K562 (cell line): ENCODE measurements around the gene SYT6. TPM values are rescaled to one million over a fixed set of nuclear protein-coding genes. Genes with fewer than 3 reads are reported as not detected.
A peak's percentile ranks its signal among the peaks of the same experiment; 100 is the strongest.

ENCODE experiments used
- CBX3 ChIP-seq, 2 experiments: IDR thresholded peaks; 1 replicate in 1 of 2; 2 replicates in 1 of 2; pipeline ENCODE4 v1.6.1; 2012; ENCODE audit warnings: inconsistent platforms in 2 of 2, low read length in 2 of 2, borderline replicate concordance in 1 of 2, control low read depth in 1 of 2
- DPF2 ChIP-seq: fragments of 450-650 bp; IDR thresholded peaks from 2 replicates; pipeline ENCODE4 v1.6.1; 2016
- EHMT2 ChIP-seq: fragments of 450-650 bp; IDR thresholded peaks from 2 replicates; pipeline ENCODE4 v1.6.1; 2018; ENCODE audit warnings: antibody characterized with exemption
- EP300 ChIP-seq: IDR thresholded peaks from 2 replicates; pipeline ENCODE4 v1.6.1; 2012; ENCODE audit warnings: low read length, improper control_type of control experiment
- ETV6 ChIP-seq, 3 experiments: fragments of 150-350 bp in 1 of 3; sonication (generic) in 1 of 3; formaldehyde crosslinking in 1 of 3; IDR thresholded peaks; 2 replicates each; pipeline versions ENCODE4 v1.6.1 to v1.8.0; 2014 to 2022; ENCODE audit warnings: borderline replicate concordance in 2 of 3, low read depth in 2 of 3, antibody characterized with exemption in 1 of 3, low read length in 1 of 3, mild to moderate bottlenecking in 1 of 3, missing genetic modification reagents in 1 of 3
- FOXJ3 ChIP-seq: sonication (generic); formaldehyde crosslinking; IDR thresholded peaks from 2 replicates; pipeline ENCODE4 v1.4.0; 2020; ENCODE audit warnings: mild to moderate bottlenecking, missing genetic modification reagents
- HDAC2 ChIP-seq: fragments of 450-650 bp; IDR thresholded peaks from 2 replicates; pipeline ENCODE4 v1.6.1; 2016; ENCODE audit warnings: mild to moderate bottlenecking
- HNRNPL ChIP-seq: fragments of 200-400 bp; formaldehyde crosslinking; IDR thresholded peaks from 2 replicates; pipeline ENCODE4 v1.6.1; 2017; ENCODE audit warnings: low read depth, mild to moderate bottlenecking, low read length
- IFI16 ChIP-seq: fragments of 250-450 bp; sonication (Bioruptor Pico); IDR thresholded peaks from 2 replicates; pipeline ENCODE4 v2.1.2; 2022; ENCODE audit warnings: mild to moderate bottlenecking, inconsistent platforms
- JUN ChIP-seq, 2 experiments: sonication (generic) in 1 of 2; formaldehyde crosslinking in 1 of 2; IDR thresholded peaks; 2 replicates each; pipeline versions ENCODE4 v1.6.1 to v1.8.0; 2012 to 2022; ENCODE audit warnings: borderline replicate concordance in 2 of 2, mild to moderate bottlenecking in 2 of 2, improper control_type of control experiment in 1 of 2, low read depth in 1 of 2, low read length in 1 of 2, missing genetic modification reagents in 1 of 2
- KLF13 ChIP-seq: fragments of 450-650 bp; IDR thresholded peaks from 2 replicates; pipeline ENCODE4 v1.6.1; 2016; ENCODE audit warnings: missing genetic modification characterization, low read depth, mild to moderate bottlenecking, missing compliant biosample characterization, moderate library complexity, borderline replicate concordance
- L3MBTL2 ChIP-seq: fragments of 450-650 bp; IDR thresholded peaks from 2 replicates; pipeline ENCODE4 v1.6.1; 2016; ENCODE audit warnings: mild to moderate bottlenecking, moderate library complexity
- PHF20 ChIP-seq: fragments of 450-650 bp; IDR thresholded peaks from 2 replicates; pipeline ENCODE4 v1.6.1; 2018; ENCODE audit not compliant: partially characterized antibody
- PTTG1 ChIP-seq: fragments of 450-650 bp; IDR thresholded peaks from 2 replicates; pipeline ENCODE4 v1.6.1; 2016; ENCODE audit warnings: low read depth, mild to moderate bottlenecking, missing genetic modification characterization, missing compliant biosample characterization
- RBM22 ChIP-seq: fragments of 200-400 bp; formaldehyde crosslinking; IDR thresholded peaks from 2 replicates; pipeline ENCODE4 v1.6.1; 2018; ENCODE audit warnings: low read length, low read depth; ENCODE audit not compliant: poor library complexity, severe bottlenecking
- SMAD4 ChIP-seq: fragments of 250-450 bp; sonication (Bioruptor Pico); conservative IDR thresholded peaks from 2 replicates; pipeline ENCODE4 v1.8.0; 2021; ENCODE audit warnings: inconsistent platforms, mild to moderate bottlenecking, moderate library complexity
- SMARCC2 ChIP-seq: fragments of 450-650 bp; IDR thresholded peaks from 2 replicates; pipeline ENCODE4 v1.6.1; 2017; ENCODE audit warnings: antibody characterized with exemption, moderate library complexity, mild to moderate bottlenecking, low read depth
- ZNF140 ChIP-seq: fragments of 250-450 bp; sonication (Bioruptor Pico); IDR thresholded peaks from 2 replicates; pipeline ENCODE4 v1.8.0; 2021; ENCODE audit warnings: moderate library complexity, mild to moderate bottlenecking, inconsistent platforms
- ZNF224 ChIP-seq: sonication (generic); formaldehyde crosslinking; IDR thresholded peaks from 2 replicates; pipeline ENCODE4 v1.8.0; 2022; ENCODE audit warnings: mild to moderate bottlenecking, missing genetic modification reagents
- ZNF589 ChIP-seq: fragments of 200-800 bp; sonication (Bioruptor generic); IDR thresholded peaks from 2 replicates; pipeline ENCODE4 v1.6.1; 2016; ENCODE audit warnings: low read depth, missing genetic modification characterization, missing compliant biosample characterization
- polyA plus RNA-seq, 8 experiments: library from polyadenylated mRNA; depleted of rRNA in 4 of 8; stranded (reverse) in 5 of 8; unstranded in 3 of 8; fragments of >200 nt; fragmentation: Nextera tagmentation in 2 of 8; fragmentation: Illumina TruSeq in 1 of 8; extraction: Ambion mirVana in 2 of 8; extraction: Trizol in 1 of 8; gene quantifications; 2 replicates each; pipeline versions ENCODE4 v1.2.1 to v1.2.3, GENCODE V29; 2011 to 2014; ENCODE audit warnings: inconsistent platforms in 1 of 8, missing spikeins in 1 of 8
- total RNA-seq, 7 experiments: library from RNA; depleted of rRNA in 6 of 7; stranded (reverse); fragments of >200 nt in 6 of 7; fragmentation: Illumina TruSeq in 2 of 7; extraction: Trizol in 2 of 7; gene quantifications; 2 replicates each; pipeline versions ENCODE4 v1.2.1 to v1.2.3, GENCODE V29; 2011 to 2021; ENCODE audit warnings: low replicate concordance in 1 of 7
- TF ChIP-seq, protein P1 (sequence below), 2 experiments: fragments of 150-350 bp in 1 of 2; IDR thresholded peaks; 2 replicates each; pipeline ENCODE4 v1.6.1; 2012 to 2016; ENCODE audit warnings: low read depth in 2 of 2, low read length in 2 of 2, mild to moderate bottlenecking in 1 of 2, moderate library complexity in 1 of 2
- TF ChIP-seq, protein P2 (sequence below): sonication (generic); formaldehyde crosslinking; IDR thresholded peaks from 2 replicates; pipeline ENCODE4 v1.8.0; 2022; ENCODE audit warnings: mild to moderate bottlenecking, missing genetic modification reagents, borderline replicate concordance

SYT6 gene
- total and polyA plus RNA-seq, 9 of the 15 experiments (the other 6 are each of a cell fraction or from before 2014, with no cell fraction given): 0.06 TPM; not detected in 8

DNA sequence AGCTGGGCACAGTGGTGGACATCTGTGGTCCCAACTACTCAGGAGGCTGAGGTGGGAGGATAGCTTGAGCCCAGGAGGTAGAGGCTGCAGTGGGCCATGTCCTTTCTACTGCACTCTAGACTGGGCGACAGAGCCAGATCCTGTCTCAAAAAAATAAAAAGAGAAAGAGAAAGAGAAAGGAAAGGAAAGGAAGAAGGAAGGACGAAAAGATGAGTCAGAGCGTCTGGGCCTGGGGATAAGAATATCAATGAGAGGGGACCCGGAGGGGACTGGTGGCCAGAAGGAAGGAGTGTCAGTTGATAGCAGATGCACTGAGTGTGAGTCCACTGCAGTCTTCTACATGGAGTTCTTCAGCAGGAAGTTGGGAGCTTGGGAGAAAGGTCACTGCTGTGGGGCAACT is 75.6 kb downstream of the SYT6 start (continued):
- TF ChIP-seq PHF20 (no peak), ZNF224 (CRISPR knock-in tag) (no peak), SMARCC2 (peak; percentile 65; the same call in 1 of the 2 replicates), KLF13 (tag) (no peak), SMAD4 (CRISPR knock-in tag) (peak; percentile 58; the same call in 1 of the 2 replicates), DPF2 (peak; percentile 91), EP300 (peak; percentile 79; the same call in 1 of the 2 replicates), HDAC2 (peak; percentile 56; the same call in 1 of the 2 replicates), CBX3 (IDR thresholded peaks at IDR 0.05; ENCODE audit: borderline replicate concordance in 1 of 2, low read length in 2 of 2) (0 out of 3 replicates have a peak, but pooled peaks of 1 of the 2 experiments have one; percentile 21), HNRNPL (no peak), PTTG1 (tag) (no peak), RBM22 (no peak), EHMT2 (0 out of 2 replicates have a peak, but pooled peaks have one; percentile 63), L3MBTL2 (no peak), ETV6 (IDR thresholded peaks at IDR 0.05; ENCODE audit: borderline replicate concordance in 1 of 2, low read depth in 2 of 2, low read length in 1 of 2) (no peak), ETV6 (CRISPR knock-in tag; IDR thresholded peaks at IDR 0.05; ENCODE audit: borderline replicate concordance) (no peak), IFI16 (CRISPR knock-in tag) (no peak), FOXJ3 (CRISPR knock-in tag) (no peak), JUN (IDR thresholded peaks at IDR 0.05; ENCODE audit: borderline replicate concordance, low read depth, low read length) (0 out of 2 replicates have a peak, but pooled peaks have one; percentile 58), JUN (CRISPR knock-in tag; IDR thresholded peaks at IDR 0.05; ENCODE audit: borderline replicate concordance) (no peak), ZNF589 (CRISPR knock-in tag) (no peak), ZNF140 (CRISPR knock-in tag) (no peak)
- TF ChIP-seq, protein P1, sequence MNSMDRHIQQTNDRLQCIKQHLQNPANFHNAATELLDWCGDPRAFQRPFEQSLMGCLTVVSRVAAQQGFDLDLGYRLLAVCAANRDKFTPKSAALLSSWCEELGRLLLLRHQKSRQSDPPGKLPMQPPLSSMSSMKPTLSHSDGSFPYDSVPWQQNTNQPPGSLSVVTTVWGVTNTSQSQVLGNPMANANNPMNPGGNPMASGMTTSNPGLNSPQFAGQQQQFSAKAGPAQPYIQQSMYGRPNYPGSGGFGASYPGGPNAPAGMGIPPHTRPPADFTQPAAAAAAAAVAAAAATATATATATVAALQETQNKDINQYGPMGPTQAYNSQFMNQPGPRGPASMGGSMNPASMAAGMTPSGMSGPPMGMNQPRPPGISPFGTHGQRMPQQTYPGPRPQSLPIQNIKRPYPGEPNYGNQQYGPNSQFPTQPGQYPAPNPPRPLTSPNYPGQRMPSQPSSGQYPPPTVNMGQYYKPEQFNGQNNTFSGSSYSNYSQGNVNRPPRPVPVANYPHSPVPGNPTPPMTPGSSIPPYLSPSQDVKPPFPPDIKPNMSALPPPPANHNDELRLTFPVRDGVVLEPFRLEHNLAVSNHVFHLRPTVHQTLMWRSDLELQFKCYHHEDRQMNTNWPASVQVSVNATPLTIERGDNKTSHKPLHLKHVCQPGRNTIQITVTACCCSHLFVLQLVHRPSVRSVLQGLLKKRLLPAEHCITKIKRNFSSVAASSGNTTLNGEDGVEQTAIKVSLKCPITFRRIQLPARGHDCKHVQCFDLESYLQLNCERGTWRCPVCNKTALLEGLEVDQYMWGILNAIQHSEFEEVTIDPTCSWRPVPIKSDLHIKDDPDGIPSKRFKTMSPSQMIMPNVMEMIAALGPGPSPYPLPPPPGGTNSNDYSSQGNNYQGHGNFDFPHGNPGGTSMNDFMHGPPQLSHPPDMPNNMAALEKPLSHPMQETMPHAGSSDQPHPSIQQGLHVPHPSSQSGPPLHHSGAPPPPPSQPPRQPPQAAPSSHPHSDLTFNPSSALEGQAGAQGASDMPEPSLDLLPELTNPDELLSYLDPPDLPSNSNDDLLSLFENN (IDR thresholded peaks at IDR 0.05; ENCODE audit: low read depth in 2 of 2, low read length in 2 of 2): peak in 1 of 2 experiments; percentile 80; a peak in 2 of 4 replicates
- TF ChIP-seq, protein P2, sequence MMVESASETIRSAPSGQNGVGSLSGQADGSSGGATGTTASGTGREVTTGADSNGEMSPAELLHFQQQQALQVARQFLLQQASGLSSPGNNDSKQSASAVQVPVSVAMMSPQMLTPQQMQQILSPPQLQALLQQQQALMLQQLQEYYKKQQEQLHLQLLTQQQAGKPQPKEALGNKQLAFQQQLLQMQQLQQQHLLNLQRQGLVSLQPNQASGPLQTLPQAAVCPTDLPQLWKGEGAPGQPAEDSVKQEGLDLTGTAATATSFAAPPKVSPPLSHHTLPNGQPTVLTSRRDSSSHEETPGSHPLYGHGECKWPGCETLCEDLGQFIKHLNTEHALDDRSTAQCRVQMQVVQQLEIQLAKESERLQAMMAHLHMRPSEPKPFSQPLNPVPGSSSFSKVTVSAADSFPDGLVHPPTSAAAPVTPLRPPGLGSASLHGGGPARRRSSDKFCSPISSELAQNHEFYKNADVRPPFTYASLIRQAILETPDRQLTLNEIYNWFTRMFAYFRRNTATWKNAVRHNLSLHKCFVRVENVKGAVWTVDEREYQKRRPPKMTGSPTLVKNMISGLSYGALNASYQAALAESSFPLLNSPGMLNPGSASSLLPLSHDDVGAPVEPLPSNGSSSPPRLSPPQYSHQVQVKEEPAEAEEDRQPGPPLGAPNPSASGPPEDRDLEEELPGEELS (CRISPR knock-in tag): no peak
